GM12864 (cell line): ENCODE data around the gene B4GALNT1.
A peak's percentile ranks its signal among the peaks of the same experiment; 100 is the strongest.

ENCODE experiments used
- DNase-seq: peaks from one replicate; pipeline ENCODE4 v3.0.0-alpha.2; 2011; ENCODE audit warnings: low read depth
- H3K4me3 ChIP-seq: 2 replicates; pipeline ENCODE4 v1.5.1; 2011; ENCODE audit warnings: mild to moderate bottlenecking, low read depth, low read length, control low read depth
- TF ChIP-seq, protein P1 (sequence below): IDR thresholded peaks from 2 replicates; pipeline ENCODE4 v1.5.1; 2011; ENCODE audit warnings: low read depth, mild to moderate bottlenecking, moderate library complexity, low read length, control low read depth, inconsistent platforms; ENCODE audit errors: missing control alignments

B4GALNT1 gene

DNA sequence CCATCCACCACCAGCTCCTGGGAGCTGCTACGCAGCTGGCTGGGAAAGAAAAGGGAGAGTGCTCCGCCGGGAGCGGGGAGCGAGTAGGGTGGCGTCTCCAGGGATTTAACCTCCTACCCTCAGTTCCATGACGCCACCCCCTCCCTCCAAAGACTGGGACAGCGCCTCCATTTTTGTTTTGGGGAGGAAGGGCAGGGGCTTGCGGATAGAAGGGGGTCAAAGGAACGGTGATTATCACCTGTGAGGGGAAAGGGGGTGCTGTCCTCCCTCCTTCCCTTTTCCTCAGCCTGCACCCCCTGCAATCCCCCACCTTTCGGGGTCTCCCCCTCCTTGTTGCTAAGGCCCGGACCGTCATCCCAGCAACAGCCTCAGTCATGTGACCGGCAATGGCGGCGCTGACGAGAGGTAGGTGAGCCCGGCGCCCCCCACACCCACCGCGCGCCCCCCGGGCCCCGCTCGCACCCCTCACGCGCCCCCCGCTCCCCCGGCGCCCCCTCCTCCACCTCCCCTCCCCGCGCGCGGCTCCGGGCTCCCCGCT is 28.5 kb downstream of the B4GALNT1 start, which contains the start of gene DTX3:
Gene DTX3 (plus strand): TSS at position 371 of the 538 bp plus-strand sequence. CDS start 1,694 bp downstream, outside the sequence.
- DNase-seq, result no peak
- peak within 1 kb of the TSS; percentile 75 for H3K4me3 ChIP-seq

DNA sequence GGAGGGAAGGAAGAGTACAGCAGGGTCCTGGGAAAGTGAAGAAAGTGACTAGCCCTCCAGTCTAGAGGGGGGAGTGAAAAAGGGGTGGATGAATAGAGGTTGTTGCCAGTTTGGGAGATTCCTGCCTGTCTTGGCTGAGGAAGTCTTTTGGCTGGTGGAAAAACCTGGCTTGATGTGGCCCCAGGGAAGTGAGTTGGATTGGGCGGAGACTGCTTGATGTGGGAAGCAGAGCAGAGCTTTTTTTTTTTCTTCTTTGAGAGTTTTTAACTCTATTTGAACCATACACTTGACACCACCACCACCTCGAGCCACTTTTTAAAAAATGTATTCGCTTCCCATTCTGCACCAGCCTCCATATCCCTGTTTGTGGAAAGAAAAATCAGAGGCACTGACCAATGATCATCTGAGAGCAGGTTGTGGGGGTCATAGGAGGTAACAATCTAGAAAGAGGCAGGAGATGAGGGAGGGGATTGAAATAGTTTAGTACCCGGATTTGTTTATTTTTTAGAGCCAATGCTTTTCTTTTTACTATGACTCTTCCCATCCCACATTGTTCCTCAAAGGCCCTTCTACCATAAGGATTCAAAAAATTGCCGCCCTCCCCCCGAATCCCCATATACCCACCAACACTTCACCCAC is 29.1 kb downstream of the B4GALNT1 start:
- no peak for DNase-seq
- H3K4me3 ChIP-seq, result peak overlapping the region; percentile 75

More for the DNA sequence above, 28.5 kb downstream of the B4GALNT1 start, which contains the start of gene DTX3:
- TF ChIP-seq, protein P1, sequence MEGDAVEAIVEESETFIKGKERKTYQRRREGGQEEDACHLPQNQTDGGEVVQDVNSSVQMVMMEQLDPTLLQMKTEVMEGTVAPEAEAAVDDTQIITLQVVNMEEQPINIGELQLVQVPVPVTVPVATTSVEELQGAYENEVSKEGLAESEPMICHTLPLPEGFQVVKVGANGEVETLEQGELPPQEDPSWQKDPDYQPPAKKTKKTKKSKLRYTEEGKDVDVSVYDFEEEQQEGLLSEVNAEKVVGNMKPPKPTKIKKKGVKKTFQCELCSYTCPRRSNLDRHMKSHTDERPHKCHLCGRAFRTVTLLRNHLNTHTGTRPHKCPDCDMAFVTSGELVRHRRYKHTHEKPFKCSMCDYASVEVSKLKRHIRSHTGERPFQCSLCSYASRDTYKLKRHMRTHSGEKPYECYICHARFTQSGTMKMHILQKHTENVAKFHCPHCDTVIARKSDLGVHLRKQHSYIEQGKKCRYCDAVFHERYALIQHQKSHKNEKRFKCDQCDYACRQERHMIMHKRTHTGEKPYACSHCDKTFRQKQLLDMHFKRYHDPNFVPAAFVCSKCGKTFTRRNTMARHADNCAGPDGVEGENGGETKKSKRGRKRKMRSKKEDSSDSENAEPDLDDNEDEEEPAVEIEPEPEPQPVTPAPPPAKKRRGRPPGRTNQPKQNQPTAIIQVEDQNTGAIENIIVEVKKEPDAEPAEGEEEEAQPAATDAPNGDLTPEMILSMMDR, result no peak

DNA sequence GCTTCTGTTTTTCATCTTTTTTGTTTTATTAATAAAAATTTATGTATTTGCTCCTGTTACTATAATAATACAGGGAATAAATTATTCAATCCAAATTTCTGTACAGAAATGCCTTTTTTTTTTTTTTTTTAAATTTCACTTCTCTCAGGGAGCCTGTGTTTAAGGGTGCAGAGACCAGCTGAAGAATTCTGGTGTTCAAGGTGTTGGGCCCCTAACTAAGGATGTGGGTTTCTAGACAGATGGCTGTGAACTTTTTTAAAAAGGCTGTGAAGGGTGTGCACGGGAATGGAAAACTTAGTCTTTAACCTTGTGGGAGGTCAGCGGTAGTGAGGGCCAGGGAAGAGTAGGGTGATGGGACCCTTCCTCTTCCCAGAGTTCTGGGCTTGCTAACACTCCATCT is 29.7 kb downstream of the B4GALNT1 start:
- no peak for DNase-seq
- no peak overlapping the region for H3K4me3 ChIP-seq
- TF ChIP-seq, protein P1, result no peak

More for the DNA sequence above, 29.1 kb downstream of the B4GALNT1 start:
- TF ChIP-seq, protein P1, result no peak

DNA sequence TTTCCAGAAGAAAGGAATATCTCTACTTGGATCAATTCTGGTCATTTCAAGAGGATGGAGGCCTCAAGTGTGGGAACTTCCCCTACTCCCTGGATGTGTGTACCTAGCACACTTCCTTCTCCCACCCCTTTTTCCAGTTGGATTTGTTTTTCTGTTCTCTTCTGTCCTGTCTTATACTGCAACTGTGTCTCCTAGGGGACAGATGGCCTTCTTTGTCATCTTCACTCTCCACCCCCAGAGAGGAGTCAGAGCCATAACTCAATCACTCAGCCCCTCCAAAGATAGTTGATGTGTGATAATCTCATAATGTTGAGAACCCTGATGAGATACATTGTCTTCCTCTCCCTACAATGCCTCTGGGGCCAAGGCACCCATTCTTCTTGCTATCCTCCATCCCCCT is 30.5 kb downstream of the B4GALNT1 start:
- TF ChIP-seq, protein P1, result no peak
- no peak overlapping the region for H3K4me3 ChIP-seq
- DNase-seq, result no peak

DNA sequence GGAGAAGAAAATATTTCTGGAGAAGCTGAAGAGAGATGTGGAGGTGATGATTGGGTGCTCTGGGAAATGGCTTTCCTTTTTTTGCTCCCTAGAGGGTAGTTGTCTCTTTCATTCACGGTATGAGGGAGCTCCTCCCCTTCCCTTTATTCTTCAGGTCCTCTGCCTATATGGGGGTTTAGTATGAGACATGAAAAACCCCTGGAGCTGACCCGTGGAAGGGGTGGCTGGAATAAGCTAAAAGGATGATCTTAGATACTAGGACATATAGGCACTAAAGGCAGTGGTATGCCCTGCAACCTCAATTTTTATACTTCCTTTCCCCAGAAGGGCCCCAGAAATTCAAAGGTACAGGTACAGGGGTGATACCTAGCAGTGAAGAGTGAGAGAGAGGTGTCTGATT is 32.6 kb downstream of the B4GALNT1 start:
- H3K4me3 ChIP-seq, result no peak overlapping the region
- DNase-seq, result no peak
- TF ChIP-seq, protein P1, result no peak

DNA sequence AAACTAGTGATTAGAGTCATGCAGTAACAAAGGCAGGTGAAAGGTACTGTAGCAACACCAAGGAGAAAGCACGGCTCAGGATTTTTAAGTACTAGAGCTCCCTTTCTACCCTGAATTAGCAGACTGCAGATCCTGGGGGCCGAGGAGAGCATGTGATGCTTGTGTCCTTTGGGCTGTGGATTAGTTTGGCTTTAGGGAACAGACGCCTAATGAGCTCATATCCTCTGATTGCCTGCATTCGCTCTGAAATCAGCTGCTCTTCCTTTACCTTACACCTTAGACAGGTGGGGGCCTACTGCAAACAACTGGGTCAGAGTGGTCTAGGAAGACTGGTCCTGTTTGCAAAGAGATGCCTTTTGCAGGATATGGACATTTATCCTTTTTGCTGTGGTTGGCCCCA is 39.8 kb downstream of the B4GALNT1 start:
- DNase-seq, result no peak
- TF ChIP-seq, protein P1, result no peak
- no peak overlapping the region for H3K4me3 ChIP-seq
